GM21423 (cell line): ENCODE results near the gene NPM3.

Experiments
- ATAC-seq: cut with Tn5 transposase; IDR thresholded peaks from one replicate; pipeline ENCODE4 v1.9.1; 2021; ENCODE audit warnings: mild to moderate bottlenecking, moderate library complexity; ENCODE audit not compliant: unreplicated experiment

NPM3 gene, protein sequence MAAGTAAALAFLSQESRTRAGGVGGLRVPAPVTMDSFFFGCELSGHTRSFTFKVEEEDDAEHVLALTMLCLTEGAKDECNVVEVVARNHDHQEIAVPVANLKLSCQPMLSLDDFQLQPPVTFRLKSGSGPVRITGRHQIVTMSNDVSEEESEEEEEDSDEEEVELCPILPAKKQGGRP

DNA sequence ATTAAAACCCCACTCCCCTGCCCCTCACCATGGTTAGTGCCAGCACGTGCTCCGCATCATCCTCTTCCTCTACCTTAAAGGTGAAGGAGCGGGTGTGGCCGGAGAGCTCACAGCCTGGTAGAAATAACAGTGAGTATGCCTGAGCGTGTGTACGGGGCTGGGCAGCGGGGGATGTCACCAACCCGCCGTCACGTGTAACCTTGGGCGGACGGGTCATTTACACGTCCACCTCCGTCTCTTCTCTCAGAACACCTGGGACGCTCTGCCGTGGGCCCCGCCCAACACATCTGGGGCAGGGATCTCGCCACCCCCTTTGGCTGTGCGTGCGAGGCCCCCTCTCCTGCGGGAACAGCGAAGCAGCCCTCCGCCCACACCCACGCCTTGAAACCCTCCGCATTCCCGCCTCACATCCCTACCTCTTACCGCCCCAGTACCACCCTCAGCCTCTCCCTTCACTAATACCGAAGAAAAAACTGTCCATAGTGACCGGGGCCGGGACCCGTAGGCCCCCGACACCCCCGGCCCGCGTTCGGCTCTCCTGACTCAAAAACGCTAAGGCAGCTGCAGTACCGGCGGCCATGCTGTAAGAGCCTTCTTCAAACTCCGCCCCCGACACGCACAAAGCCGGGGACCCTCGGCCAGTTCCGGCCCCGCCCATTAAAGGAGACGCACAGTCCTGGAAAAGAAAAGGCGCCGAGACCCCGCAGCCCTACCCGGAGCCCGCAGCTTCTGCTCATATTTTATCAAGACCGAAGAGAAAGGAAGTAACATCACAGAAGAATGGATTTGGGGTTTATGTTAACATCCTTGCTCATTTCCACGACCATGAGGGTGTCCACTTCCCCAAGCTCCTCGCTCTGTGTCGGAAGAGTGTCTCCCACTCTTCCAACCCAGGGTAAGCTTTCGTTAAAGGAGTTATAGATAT, at the start of gene NPM3:
Gene NPM3 (minus strand): TSS at position 636 of the 925 bp plus-strand sequence. CDS start 56 bp downstream, at position 580.
- ATAC-seq = peak; percentile 61

DNA sequence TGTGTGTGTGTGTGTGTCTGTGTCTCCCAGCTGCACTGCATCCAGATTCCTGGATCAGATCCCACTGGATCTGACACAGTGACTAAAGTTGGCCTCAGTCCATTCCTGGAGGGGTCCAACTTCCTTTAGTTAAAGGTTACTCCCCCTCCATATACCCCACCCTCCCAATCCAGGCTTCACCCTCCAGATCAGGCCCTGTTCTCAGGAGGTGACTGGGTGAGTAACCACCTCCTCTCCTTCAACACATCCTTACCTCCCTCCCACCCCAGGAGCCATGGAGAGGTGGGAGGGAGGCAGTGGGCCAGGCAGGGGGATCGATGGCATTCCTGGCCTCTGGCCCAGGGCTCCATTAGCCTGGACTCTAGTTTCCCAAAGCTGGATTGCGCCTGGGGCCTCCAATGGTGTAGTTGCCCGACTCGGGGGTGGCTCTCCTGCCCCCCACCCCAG, 49.1 kb upstream of the NPM3 start:
- ATAC-seq = no peak

DNA sequence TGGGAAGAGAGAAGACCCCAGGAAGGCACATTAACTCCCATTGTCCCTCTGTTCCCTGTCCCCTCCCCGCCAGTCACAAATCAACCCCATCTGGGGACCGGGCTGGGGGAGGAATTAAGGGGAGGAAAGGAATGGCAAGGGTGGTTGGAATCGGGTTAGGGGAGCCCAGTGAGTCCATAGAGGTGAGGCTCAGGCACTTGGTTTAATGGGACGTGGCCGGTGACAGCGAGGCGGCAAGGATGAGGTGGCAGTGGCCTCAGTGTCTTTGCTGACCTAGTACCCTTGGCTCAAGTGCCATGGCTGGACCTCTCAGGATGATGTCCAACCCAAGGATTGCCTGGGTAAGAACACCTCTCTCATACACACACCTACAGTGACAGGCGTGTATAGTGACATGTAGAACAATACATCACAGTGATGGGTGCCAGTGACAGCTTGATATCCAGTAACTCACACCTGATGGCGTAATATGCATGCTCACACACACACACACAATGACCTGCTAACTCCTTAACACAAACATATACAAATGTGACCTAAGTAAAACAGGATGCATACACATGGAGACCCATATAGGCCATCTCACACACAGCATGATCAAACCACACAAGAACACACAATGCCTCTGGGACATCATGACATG, 48.0 kb upstream of the NPM3 start:
- ATAC-seq = no peak

DNA sequence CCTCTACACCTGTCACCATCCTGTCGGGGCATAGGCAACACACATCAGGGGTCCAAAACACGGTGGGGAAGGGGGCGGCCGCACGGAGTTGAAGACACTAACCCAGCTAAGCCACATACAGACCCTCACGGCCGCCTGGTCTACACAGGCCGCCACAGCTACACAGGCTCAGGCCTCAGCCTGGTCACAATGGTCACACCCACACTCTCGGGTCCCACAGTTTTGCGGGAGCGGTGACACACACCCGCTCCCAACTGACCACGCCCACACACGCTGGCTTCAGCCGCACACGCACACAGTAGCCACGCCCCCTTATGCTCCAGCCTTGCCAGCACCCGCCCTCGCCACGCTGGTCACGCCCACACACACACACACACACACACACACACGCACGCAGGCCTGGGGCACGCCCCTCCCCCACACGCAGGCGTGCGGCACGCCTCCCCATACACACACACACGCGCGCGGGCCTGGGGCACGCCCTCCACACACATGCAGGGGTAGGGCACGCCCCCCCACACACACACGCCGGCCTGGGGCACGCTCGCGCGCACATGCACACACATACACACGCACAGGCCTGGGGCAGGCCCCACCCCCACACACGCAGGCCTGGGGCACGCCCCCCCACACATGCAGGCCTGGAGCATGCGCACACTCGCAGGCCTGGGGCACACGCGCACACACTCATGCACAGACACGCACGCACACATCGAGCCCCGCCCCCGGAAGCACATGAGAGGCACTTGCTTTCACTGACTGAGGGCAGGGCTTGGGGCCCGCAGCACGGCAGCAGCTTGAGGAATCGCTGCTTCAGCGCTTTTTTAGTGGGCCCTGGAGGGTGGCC, 47.3 kb upstream of the NPM3 start:
- ATAC-seq = peak; percentile 53

DNA sequence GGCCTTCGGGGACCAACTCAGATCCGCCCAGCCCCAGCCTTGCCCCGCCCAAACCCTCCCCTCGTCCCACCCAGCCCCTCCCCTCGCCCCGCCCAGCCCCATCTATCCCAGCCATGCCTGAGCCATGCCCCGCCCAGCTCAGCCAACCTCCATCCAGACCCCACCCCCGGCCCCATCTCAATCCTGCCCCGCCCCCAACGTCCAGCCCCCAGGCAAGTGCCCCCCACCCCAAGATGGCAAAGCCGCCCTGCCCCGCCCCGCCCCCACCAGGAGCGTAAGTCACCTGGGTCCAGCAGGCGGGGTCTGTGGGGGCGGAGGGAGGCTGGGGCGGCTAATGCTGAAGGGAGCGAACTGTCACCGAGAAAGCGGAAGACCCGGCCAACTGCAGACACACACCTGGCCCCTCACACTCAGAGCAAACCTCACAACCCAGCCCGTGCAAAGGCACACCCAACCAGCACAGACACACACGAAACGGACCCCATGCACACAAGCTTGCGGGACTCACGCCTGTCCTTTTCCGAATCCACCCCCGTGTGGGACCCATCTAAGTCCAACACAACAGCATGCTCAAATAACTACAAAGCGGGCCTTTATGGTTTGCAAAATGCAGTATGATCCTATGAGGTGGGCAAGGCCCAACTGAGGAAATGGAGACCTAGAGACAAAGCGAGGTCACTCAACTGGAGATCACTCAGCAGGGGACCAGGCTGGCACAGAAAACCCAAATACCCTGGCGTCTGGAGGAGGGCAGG, 46.5 kb upstream of the NPM3 start:
- peak; percentile 15 for ATAC-seq

DNA sequence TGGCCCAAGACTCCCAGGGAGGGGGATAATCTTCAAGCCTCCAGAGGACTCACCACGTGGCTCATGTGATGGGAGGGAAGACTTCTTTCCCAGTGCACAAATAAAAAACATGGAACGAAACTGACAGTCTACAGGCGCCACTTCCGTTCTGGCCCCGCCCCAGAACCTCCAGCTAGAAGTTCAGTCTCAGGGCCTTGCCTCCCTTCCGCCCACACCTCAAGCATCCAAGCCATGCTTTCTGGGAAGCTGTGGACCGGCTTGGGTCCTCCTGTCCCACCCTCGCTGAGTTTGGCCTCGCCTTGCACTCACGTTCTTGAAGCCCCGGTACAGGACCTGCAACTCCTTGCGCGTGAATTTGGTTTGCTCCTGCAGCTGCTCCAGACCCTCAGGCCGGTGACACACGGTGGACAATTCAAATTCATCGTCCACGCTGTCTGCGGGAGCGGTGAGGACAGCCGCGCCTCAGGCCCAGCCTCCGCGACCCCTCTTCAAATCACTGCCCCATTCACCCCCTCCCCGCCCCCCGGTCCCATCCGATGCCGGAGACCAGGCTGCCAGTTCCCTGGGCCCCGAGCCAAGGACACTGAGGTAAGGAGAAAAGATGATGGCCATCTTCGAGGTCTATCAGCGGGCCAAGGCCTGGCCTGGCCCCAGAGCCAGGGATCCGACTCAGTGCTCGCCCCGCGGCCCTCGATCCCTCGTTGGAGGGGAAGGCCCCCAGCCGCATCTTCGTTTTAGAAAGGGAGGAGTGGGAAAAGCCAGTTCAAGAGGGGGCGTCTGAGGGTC, 45.7 kb upstream of the NPM3 start:
- no peak for ATAC-seq

DNA sequence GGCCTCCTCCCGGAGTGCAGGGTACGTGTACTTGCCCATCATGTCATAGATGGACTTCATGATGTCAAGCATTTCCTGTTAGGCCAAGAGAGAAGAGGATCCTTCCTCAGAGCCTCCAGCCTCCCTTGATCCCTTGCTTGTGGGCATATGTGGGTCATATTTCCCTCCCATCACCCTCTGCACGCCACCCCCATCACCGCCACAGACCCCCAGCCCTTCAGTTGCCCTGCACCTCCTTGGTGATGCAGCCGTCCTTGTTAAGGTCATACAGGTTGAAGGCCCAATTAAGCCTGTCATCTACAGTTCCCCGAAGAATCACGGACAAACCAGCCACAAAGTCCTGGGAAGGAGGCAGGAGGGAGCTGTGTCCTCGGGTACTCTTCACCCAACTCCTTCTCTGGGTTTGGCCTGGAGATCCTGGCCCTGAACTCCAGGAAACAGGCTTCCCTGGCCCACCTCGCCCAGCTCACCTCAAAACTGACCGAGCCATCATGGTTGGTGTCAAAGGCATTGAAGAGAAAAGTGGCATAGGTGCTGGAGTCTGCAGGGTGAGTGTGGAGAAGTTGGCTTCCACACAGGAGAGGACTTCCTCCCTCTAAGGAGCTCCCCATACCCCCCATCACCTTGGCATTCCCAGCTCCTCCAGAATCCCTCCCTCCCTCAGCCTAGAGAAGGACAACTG, 44.8 kb upstream of the NPM3 start:
- no peak for ATAC-seq

DNA sequence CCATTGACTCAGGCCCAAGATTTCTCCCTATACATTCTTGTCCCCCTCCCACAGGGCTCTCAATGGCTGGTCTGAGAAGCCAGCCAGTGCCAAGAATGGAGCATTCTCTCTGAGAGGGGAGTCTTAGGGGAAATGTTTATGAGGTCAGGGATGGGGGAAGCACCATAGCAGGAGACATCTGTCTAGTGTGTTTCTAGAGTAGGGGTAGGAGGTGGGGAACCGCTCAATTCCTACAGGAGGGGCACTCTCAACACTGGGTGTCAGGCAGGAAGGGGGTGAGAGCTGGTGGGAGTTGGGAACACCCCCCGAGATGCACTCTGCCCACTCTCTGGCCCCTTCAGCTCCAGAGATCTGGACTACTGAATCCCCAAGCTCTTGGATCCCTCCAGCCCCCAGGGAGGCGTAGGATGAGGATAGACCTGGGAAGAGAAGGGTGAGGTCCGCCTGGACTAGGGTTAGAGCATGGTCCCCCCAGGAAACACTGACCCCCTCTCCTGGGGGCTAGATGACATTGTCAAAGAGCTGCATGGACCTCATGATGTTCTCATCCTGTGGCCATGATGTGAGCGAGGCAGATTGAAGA, 43.7 kb upstream of the NPM3 start:
- no peak for ATAC-seq

DNA sequence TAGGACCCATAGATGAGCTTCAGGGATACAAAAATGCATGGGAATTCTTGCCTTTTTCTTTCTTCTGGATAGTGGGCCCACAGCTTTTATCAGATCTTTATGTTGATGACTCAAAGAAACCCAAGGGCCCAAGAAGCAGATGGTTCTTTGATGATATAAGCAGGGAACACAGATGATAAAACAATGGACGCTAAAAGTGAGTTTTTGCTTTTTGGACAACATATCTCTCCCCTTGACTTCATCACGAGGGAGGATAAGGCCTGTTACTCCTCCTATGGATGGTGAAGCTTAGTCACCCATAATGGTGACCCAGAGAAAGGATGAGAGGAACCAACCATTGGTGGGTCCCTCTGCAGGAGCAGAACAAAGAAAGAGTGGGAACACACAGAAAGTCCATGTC, 41.5 kb upstream of the NPM3 start:
- ATAC-seq = no peak

DNA sequence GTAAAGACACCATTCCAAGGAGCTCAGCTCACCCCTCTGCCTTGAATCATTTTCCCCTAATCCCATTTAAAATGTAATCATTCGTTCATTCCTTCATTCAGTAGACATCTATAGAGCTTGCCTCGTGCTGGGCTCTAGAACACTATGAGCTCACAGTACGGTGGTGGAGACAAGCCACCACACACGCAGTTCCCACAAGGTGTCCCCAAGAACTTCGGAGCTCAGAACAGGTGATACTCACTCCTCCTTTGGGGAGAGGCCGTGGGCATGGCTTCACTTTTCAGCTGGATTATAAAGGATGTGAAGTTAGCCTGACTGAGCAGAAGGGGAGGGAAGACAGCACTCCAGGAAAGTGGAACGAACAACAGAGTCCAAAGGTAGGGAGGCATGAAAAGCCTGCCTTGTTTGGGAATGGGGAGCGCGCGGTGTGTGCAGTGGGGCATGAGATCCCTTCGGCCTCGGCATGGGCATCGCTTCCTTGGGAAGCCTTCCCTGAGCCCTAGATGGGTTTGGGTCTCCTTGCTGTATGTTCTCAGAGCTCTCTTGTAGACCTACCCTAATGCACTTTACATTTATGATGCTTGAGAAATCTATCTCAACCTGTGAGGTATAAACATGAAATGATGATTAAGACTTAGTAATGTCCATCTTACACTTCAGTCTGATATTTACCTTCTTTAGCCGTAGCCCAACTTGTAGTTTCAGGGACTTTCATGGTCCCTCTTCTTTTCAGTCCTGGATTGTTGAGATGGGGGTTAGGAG, 35.8 kb upstream of the NPM3 start:
- peak; percentile 15 for ATAC-seq

DNA sequence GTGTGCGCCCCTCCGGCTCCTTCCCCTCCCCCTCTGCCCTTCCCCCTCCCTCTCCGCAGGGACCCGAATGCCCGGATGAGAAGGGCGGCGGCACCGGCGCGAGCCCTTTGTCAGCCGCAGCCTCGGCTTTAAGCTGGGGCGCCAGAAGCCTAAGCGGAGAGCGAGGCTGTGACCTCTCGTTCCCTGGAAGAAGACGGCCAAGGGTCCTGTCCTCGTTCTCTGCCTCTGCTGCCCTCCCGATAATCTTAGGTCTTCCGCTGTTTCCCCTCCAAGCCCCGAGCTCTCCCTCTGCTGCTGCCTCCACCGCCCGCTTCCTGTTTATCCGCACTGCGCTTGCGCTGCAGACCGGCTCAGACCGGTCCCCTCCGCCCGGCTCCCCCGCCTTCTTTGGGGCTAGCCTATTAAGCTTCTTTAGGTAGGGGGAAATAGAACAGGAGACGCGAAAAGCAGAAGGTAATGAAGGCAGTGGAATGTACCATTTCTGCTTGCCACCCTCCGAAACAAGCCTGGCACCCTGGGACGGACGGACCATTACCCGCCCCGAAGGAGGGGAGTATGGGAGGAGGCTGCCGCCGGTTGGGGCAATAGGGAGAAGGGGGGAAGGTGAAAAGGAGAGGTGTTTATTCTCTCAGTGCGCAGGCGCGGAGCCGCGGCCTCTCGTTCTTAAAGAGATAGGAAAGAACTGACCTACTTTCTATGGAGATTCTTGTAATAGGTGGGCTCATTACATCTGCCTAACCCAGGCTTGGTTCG, 35.0 kb upstream of the NPM3 start, which contains the start of gene OGA:
Gene OGA (minus strand): TSS at position 326 of the 753 bp plus-strand sequence. CDS start 422 bp downstream, outside the sequence.
- peak; percentile 88 for ATAC-seq

DNA sequence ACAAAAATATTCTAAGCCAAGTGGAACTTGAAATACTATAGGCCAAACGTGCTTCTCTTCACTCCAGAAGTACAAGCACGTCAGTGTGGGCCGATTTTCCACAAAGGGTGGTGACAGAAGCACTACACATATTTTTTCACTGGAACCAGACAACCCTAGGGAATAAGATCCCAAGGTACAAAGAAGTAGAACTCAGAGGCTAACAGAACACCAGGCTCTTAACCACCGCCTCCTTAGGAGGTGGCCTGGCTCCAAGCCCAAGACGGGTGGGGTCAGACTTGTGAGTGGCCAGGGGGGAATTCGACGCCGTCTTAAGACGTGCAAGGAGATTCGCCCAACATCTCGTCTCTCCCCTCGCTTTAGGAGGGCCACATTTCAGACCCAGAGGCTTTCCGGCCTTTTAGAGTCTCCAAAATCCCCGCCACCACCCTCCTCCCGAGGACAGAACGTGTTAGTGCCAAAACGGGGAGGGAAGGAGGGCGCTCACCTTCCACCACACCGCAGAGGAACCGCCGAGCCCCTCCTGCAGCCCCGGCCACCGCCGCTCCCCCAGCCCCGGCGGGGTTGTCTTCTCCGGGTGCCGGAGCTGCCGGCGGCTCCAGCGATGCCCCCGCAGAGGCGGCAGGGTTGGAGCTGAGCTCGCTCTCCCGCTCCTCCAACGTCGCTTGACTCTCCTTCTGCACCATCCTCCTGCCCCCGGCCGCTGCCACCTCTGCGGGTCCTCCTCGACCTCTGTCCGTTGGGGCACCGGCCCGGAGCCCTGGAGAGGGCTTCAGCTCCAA, 34.3 kb upstream of the NPM3 start:
- peak; percentile 2 for ATAC-seq

DNA sequence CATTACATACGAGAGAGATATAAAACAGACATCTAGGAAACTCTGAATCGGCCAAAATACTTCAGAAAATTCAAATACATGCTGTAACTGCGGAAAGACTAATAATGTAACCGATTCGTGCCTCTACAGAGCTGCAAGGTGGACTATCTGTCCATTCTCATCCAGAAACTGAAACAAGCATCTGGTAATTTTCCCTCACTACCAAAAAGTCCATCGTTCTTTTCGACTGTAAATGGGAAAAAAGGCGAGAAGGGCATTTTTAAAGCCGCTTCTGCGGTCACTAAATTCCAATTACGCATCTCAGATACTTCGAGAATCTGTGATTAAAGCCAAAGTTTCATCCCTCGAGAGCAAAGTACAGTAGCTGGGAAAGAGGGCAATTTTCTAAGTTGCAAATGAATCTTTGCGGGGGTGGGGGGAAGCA, 33.7 kb upstream of the NPM3 start:
- ATAC-seq = no peak

DNA sequence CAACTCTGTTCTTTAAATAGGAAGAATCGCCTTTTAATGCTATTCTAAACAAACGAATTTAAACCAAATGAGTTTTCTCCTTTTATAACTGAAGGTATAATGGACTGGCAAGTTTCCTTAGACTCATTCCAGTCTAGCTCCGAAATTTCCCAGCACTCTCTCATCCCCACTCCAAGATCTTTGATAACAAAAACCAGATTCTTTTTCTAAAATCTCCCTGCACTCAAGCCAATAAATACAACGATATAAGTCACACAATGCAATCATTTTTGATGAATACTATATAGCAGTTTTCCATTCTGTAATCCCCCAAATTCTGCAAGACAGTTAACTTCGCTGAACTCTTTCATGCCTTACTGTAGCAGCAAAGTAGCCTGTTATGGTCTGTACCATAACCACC, 33.1 kb upstream of the NPM3 start:
- no peak for ATAC-seq

DNA sequence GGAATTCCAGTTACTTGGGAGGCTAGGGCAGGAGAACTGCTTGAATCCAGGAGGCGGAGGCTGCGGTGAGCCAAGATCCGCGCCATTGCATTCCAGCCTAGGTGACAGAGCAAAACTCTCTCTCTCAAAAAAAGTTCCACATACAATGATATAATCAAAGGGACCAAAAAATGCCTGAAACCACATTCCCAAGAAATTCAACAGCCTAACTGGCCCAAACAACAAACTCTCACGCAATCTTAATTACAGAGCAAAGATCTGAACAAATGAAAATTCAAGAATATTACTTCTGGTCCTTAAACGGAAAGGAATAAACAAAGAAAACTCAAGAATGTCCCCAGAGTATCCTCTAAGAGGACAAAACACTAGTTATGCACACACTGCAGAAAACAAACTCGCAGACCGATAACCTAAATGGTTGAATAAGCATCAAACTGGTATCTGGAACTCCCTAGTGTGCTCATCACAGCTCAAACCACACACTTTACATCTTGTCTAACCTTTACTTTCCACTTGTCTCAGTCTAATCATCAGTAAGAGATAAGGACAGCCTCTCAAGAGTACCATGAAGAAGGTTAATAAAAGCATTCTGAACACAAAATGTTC, 31.3 kb upstream of the NPM3 start:
- ATAC-seq = no peak

DNA sequence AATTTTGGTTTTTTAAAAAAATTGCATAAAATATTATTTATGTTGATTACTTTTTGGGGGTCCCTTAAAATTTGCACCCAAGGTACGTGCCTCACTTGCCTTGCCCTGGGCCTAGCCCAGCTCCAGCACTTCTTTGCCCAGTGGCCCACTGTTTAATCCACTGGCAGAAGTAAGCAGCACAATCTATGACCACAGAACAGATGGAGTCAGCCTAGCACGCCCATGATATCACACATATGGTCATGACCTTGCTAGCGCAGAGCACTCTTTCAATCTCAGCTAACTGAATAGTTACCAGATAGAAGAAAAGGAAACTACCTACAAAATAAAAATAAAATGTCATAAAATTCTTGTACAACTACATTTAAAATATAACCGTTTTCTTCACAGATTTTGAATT, 29.4 kb upstream of the NPM3 start:
- ATAC-seq = no peak
